Measurements from ENCODE around the gene UNC79.

The UNC79 gene

GRCh38 chr14:93528884-93529558 lies 98.3 kb downstream of the UNC79 start:
- no peak overlapping the region for H3K27ac ChIP-seq (ENCODE audit: extremely low read depth, low read depth, low read length)
- ChIA-PET CTCF (interaction anchor here (0.8 kb wide), 1 partner anchor 813 kb away, joined by 3 read pairs; no protein-coding TSS in a partner anchor), POLR2A (no interaction called here)
- TF ChIP-seq ZNF155 (tag by site-specific recombination; IDR thresholded peaks at IDR 0.05) = no peak
- TF ChIP-seq GLIS1 (tag by site-specific recombination; IDR thresholded peaks at IDR 0.05) = no peak
- no peak for TF ChIP-seq ZSCAN30 (tag by site-specific recombination; IDR thresholded peaks at IDR 0.05)
- no peak for TF ChIP-seq ZNF311 (tag by site-specific recombination; IDR thresholded peaks at IDR 0.05; ENCODE audit: borderline replicate concordance)
- TF ChIP-seq ZNF561 (tag by site-specific recombination; IDR thresholded peaks at IDR 0.05; ENCODE audit: borderline replicate concordance) = no peak
- TF ChIP-seq ZEB2 (tag by site-specific recombination; IDR thresholded peaks at IDR 0.05) = no peak
- H3K36me3 ChIP-seq (ENCODE audit: control insufficient read depth in 2 of 2, insufficient read depth in 1 of 2, low read length in 2 of 2) = no peaks in the 10 kb centered on the region
- no peak overlapping the region for H3K4me3 ChIP-seq (ENCODE audit: low read depth, low read length)
- no peaks in the 10 kb centered on the region for H3K4me1 ChIP-seq (ENCODE audit: control insufficient read depth, insufficient read depth, low read length)
- no peaks in the 10 kb centered on the region for H3K9me3 ChIP-seq (ENCODE audit: control insufficient read depth, insufficient read depth, low read depth, low read length)

GRCh38 chr14:93531644-93532043 lies 100.9 kb downstream of the UNC79 start:
- no peak overlapping the region for H3K27ac ChIP-seq (ENCODE audit: extremely low read depth, low read depth, low read length)
- no peaks in the 10 kb centered on the region for H3K36me3 ChIP-seq (ENCODE audit: control insufficient read depth in 2 of 2, insufficient read depth in 1 of 2, low read length in 2 of 2)
- no peaks in the 10 kb centered on the region for H3K9me3 ChIP-seq (ENCODE audit: control insufficient read depth, insufficient read depth, low read depth, low read length)
- POLR2A ChIA-PET = no interaction called here
- H3K4me1 ChIP-seq (ENCODE audit: control insufficient read depth, insufficient read depth, low read length) = no peaks in the 10 kb centered on the region
- no peak overlapping the region for H3K4me3 ChIP-seq (ENCODE audit: low read depth, low read length)
- no peak for TF ChIP-seq ZNF629 (tag by site-specific recombination; IDR thresholded peaks at IDR 0.05)
- TF ChIP-seq, protein P1, sequence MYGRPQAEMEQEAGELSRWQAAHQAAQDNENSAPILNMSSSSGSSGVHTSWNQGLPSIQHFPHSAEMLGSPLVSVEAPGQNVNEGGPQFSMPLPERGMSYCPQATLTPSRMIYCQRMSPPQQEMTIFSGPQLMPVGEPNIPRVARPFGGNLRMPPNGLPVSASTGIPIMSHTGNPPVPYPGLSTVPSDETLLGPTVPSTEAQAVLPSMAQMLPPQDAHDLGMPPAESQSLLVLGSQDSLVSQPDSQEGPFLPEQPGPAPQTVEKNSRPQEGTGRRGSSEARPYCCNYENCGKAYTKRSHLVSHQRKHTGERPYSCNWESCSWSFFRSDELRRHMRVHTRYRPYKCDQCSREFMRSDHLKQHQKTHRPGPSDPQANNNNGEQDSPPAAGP (tag by site-specific recombination; IDR thresholded peaks at IDR 0.05) = no peak
- TF ChIP-seq, protein P2, sequence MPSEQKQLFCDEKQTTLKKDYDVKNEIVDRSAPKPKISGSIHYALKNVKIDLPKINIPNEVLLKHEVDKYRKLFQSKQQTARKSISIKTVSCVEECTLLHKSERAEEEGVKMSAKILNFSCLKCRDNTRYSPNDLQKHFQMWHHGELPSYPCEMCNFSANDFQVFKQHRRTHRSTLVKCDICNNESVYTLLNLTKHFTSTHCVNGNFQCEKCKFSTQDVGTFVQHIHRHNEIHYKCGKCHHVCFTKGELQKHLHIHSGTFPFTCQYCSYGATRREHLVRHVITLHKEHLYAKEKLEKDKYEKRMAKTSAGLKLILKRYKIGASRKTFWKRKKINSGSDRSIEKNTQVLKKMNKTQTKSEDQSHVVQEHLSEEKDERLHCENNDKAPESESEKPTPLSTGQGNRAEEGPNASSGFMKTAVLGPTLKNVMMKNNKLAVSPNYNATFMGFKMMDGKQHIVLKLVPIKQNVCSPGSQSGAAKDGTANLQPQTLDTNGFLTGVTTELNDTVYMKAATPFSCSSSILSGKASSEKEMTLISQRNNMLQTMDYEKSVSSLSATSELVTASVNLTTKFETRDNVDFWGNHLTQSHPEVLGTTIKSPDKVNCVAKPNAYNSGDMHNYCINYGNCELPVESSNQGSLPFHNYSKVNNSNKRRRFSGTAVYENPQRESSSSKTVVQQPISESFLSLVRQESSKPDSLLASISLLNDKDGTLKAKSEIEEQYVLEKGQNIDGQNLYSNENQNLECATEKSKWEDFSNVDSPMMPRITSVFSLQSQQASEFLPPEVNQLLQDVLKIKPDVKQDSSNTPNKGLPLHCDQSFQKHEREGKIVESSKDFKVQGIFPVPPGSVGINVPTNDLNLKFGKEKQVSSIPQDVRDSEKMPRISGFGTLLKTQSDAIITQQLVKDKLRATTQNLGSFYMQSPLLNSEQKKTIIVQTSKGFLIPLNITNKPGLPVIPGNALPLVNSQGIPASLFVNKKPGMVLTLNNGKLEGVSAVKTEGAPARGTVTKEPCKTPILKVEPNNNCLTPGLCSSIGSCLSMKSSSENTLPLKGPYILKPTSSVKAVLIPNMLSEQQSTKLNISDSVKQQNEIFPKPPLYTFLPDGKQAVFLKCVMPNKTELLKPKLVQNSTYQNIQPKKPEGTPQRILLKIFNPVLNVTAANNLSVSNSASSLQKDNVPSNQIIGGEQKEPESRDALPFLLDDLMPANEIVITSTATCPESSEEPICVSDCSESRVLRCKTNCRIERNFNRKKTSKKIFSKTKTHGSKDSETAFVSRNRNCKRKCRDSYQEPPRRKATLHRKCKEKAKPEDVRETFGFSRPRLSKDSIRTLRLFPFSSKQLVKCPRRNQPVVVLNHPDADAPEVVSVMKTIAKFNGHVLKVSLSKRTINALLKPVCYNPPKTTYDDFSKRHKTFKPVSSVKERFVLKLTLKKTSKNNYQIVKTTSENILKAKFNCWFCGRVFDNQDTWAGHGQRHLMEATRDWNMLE (tag by site-specific recombination; conservative IDR thresholded peaks at IDR 0.05; ENCODE audit: low read depth) = no peak
- TF ChIP-seq, protein P3, sequence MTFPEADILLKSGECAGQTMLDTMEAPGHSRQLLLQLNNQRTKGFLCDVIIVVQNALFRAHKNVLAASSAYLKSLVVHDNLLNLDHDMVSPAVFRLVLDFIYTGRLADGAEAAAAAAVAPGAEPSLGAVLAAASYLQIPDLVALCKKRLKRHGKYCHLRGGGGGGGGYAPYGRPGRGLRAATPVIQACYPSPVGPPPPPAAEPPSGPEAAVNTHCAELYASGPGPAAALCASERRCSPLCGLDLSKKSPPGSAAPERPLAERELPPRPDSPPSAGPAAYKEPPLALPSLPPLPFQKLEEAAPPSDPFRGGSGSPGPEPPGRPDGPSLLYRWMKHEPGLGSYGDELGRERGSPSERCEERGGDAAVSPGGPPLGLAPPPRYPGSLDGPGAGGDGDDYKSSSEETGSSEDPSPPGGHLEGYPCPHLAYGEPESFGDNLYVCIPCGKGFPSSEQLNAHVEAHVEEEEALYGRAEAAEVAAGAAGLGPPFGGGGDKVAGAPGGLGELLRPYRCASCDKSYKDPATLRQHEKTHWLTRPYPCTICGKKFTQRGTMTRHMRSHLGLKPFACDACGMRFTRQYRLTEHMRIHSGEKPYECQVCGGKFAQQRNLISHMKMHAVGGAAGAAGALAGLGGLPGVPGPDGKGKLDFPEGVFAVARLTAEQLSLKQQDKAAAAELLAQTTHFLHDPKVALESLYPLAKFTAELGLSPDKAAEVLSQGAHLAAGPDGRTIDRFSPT (tag by site-specific recombination; IDR thresholded peaks at IDR 0.05) = no peak
- CTCF ChIA-PET = interaction anchor here (0.6 kb wide), 1 partner anchor 273 kb away, joined by 3 read pairs; no protein-coding TSS in a partner anchor

DNA sequence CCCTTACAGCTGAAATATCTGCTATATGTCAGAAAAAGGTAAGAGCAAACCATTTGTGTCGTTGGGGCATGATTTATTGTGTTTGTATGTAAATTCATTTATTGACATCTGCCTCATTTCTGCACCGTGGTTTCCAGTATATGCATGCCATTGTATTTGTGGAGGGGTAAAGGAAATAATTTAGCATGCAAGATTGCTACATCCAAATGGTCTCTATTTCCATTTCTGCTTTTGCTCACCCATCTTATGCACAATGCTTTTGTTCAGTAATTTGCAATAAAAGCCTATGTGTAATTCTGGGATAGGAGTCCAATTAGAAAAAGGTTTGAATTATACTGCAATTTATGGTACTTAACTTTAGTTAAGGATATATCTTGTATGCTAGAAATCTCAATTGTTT lies 101.8 kb downstream of the UNC79 start:
- Histone ChIP-seq H3K4me1 (ENCODE audit: control insufficient read depth, insufficient read depth, low read length) (no peaks in the 10 kb centered on the region), H3K36me3 (ENCODE audit: control insufficient read depth in 2 of 2, insufficient read depth in 1 of 2, low read length in 2 of 2) (no peaks in the 10 kb centered on the region), H3K9me3 (ENCODE audit: control insufficient read depth, insufficient read depth, low read depth, low read length) (no peaks in the 10 kb centered on the region), H3K4me3 (ENCODE audit: low read depth, low read length) (no peak overlapping the region), H3K27ac (ENCODE audit: extremely low read depth, low read depth, low read length) (no peak overlapping the region)
- ChIA-PET CTCF (interaction anchor here (0.7 kb wide), 1 partner anchor 14 kb away, joined by 3 read pairs; no protein-coding TSS in a partner anchor), POLR2A (no interaction called here)
- TF ChIP-seq ZNF433 (tag by site-specific recombination; IDR thresholded peaks at IDR 0.05; ENCODE audit: low read depth) (no peak), SP3 (tag by site-specific recombination; IDR thresholded peaks at IDR 0.05) (no peak), ZNF19 (tag by site-specific recombination; IDR thresholded peaks at IDR 0.05; ENCODE audit: low read depth) (no peak), ZNF146 (tag by site-specific recombination; IDR thresholded peaks at IDR 0.05) (no peak), ZNF341 (tag by site-specific recombination; IDR thresholded peaks at IDR 0.05; ENCODE audit: low read depth) (no peak), ZNF768 (tag by site-specific recombination; IDR thresholded peaks at IDR 0.05) (no peak), ZNF362 (tag by site-specific recombination; IDR thresholded peaks at IDR 0.05) (no peak), ZNF626 (tag by site-specific recombination; IDR thresholded peaks at IDR 0.05) (no peak)
- TF ChIP-seq, protein P4, sequence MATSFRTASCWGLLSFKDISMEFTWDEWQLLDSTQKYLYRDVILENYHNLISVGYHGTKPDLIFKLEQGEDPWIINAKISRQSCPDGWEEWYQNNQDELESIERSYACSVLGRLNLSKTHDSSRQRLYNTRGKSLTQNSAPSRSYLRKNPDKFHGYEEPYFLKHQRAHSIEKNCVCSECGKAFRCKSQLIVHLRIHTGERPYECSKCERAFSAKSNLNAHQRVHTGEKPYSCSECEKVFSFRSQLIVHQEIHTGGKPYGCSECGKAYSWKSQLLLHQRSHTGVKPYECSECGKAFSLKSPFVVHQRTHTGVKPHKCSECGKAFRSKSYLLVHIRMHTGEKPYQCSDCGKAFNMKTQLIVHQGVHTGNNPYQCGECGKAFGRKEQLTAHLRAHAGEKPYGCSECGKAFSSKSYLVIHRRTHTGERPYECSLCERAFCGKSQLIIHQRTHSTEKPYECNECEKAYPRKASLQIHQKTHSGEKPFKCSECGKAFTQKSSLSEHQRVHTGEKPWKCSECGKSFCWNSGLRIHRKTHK (tag by site-specific recombination; IDR thresholded peaks at IDR 0.05) = no peak

Data from HEK293 (cell line).